Pancreas (tissue), 10 donors: ENCODE data around the gene ANO7. TPM values are rescaled to one million over a fixed set of nuclear protein-coding genes. Genes with fewer than 3 reads are reported as not detected.

ENCODE experiments used
- ATAC-seq, 4 donors: fragments of 200-7000 bp; cut with Tn5 transposase; one replicate each; pipeline versions ENCODE4 v1.8.0 to v1.9.1; 2020; ENCODE audit warnings: mild to moderate bottlenecking in 4 of 4, moderate library complexity in 4 of 4
- DNase-seq, 6 donors: peaks; one replicate each; pipeline ENCODE4 v3.0.0-alpha.2; 2020
- FAIRE-seq: peaks from 2 replicates; lab custom pipeline; 2012; peaks lifted over from hg19 to GRCh38; lab: Jason Lieb, UNC
- H3K27ac ChIP-seq, 4 donors: fragments of 200-600 bp; sonication (generic); 1 replicate in 3 of 4; 2 replicates in 1 of 4; pipeline versions ENCODE4 v1.5.0 to v1.8.0; 2020
- H3K27me3 ChIP-seq, 4 donors: fragments of 200-600 bp; one replicate each; pipeline ENCODE4 v1.8.0; 2021
- H3K36me3 ChIP-seq, 3 donors: fragments of 200-600 bp; sonication (generic) in 1 of 3; one replicate each; pipeline versions ENCODE4 v1.5.0 to v1.8.0; 2020 to 2021
- H3K4me1 ChIP-seq, 3 donors: fragments of 200-600 bp; one replicate each; pipeline ENCODE4 v1.8.0; 2021
- H3K4me3 ChIP-seq, 4 donors: fragments of 200-600 bp; sonication (generic) in 2 of 4; one replicate each; pipeline versions ENCODE4 v1.5.0 to v1.8.0; 2020 to 2021
- H3K9me3 ChIP-seq, 4 donors: fragments of 200-600 bp; one replicate each; pipeline ENCODE4 v1.8.0; 2021
- WGBS, 2 donors: extraction: QIAGEN DNeasy Blood & Tissue Kit; methylation state at CpG; one replicate each; pipeline ENCODE4 v1.1.7; 2013; 5-methylcytosine and 5-hydroxymethylcytosine counted together
- intact Hi-C, 3 donors: fragments of 100-400 bp; cut with DNase I; formaldehyde crosslinking; loops; one replicate each; pipeline versions ENCODE4 v1.11.1 to v1.14.2; 2022
- polyA plus RNA-seq, 2 donors: library from polyadenylated mRNA; stranded (reverse); fragments of 200-250 nt; gene quantifications; one replicate each; pipeline ENCODE4 v1.2.3, GENCODE V29; 2013
- total RNA-seq, 6 donors: library from RNA; stranded (reverse); fragmentation: NEBNext Ultra II Directional in 4 of 6; extraction: Animal tissue kit (Norgen Biotek cat#: 25700) in 4 of 6; gene quantifications; one replicate each; pipeline versions ENCODE4 v1.2.1 to v1.2.4, GENCODE V29; 2021 to 2023
- TF ChIP-seq, protein P1 (sequence below), 4 donors: fragments of 200-600 bp; sonication (generic) in 3 of 4; IDR thresholded peaks; one replicate each; pipeline versions ENCODE4 v1.5.0 to v1.8.0; 2021; ENCODE audit warnings: antibody characterized with exemption in 4 of 4
- donor health status: healthy with polysubstance abuse.
- donor health status: DM: no; HTN: no; CAD: no; lungs with moderate emphysema.
- donor health status: DM: no; HTN: no; CAD: no.
- donor health status: control.
- donor health status: control.
- donor health status: Bipolar disorder and iron deficiency.
- donor health status: DM: yes; HTN: yes; CAD: no.
- donor health status: DM: no; HTN: no; CAD: no.
- donor health status: DM: no; HTN: no; CAD: no.
- donor health status: DM: yes; HTN: yes; CAD: no.

Gene ANO7
- total and polyA plus RNA-seq, 8 donors, result 0.66 to 1.8 (median 1.1) TPM

DNA sequence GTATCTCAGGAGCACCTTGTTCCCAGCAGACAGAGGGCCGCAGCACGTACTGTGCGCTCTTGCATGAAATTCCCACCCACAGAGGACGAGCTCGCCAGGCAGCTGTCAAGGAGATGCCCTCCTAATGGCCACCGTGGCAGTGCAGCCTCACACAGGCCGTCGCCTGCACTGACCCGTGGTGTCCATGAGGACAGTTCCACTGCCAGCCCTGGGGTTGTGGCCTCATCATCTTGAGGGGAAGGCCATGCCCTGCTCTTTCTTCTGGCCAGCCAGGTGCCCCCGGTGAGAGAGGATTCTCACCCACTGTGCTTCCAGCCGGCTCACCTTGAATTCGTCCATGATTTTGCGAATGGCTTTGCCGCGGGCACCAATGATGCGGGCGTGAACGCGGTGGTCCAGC is 42.0 kb downstream of the ANO7 start:
- Histone ChIP-seq H3K4me1 (no peaks in the 10 kb centered on the region), H3K36me3 (peaks cover 16 to 88% (median 75%) of the 10 kb centered on the region in 3 donors), H3K27me3 (no peaks in the 10 kb centered on the region), H3K27ac (no peak overlapping the region), H3K9me3 (no peaks in the 10 kb centered on the region), H3K4me3 (no peak overlapping the region)
- intact Hi-C loops, result no loop called here
- FAIRE-seq (no peak), DNase-seq (peak in 2 of 6 donors; percentile 51 to 64), ATAC-seq (peak in 3 of 4 donors; percentile 10 to 65 (median 52))
- TF ChIP-seq, protein P1, sequence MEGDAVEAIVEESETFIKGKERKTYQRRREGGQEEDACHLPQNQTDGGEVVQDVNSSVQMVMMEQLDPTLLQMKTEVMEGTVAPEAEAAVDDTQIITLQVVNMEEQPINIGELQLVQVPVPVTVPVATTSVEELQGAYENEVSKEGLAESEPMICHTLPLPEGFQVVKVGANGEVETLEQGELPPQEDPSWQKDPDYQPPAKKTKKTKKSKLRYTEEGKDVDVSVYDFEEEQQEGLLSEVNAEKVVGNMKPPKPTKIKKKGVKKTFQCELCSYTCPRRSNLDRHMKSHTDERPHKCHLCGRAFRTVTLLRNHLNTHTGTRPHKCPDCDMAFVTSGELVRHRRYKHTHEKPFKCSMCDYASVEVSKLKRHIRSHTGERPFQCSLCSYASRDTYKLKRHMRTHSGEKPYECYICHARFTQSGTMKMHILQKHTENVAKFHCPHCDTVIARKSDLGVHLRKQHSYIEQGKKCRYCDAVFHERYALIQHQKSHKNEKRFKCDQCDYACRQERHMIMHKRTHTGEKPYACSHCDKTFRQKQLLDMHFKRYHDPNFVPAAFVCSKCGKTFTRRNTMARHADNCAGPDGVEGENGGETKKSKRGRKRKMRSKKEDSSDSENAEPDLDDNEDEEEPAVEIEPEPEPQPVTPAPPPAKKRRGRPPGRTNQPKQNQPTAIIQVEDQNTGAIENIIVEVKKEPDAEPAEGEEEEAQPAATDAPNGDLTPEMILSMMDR (IDR thresholded peaks at IDR 0.05), result no peak
- 90% methylated on average over 19 of the region's 19 CpGs for WGBS, 2 donors

GRCh38 chr2:241232736-241233575 is 44.5 kb downstream of the ANO7 start:
- no peaks in the 10 kb centered on the region for H3K27me3 ChIP-seq
- intact Hi-C loops, result no loop called here
- TF ChIP-seq, protein P1 (IDR thresholded peaks at IDR 0.05), result no peak
- ATAC-seq (no peak), DNase-seq (peak in 1 of 6 donors; percentile 42), FAIRE-seq (no peak)
- H3K36me3 ChIP-seq, result peaks cover 16 to 98% (median 90%) of the 10 kb centered on the region in 3 donors
- H3K9me3 ChIP-seq, result no peaks in the 10 kb centered on the region
- H3K27ac ChIP-seq, result no peak overlapping the region
- H3K4me3 ChIP-seq, result no peak overlapping the region
- no peaks in the 10 kb centered on the region for H3K4me1 ChIP-seq
- 82 to 85% methylated on average over 13 of the region's 13 CpGs for WGBS, 2 donors

- FAIRE-seq (no peak), DNase-seq (peak in 2 of 6 donors; percentile 31 to 32), ATAC-seq (no peak)
- TF ChIP-seq, protein P1 (IDR thresholded peaks at IDR 0.05), result no peak
- WGBS, 2 donors, result 83 to 84% methylated on average over 21 of the region's 21 CpGs
- H3K9me3 ChIP-seq, result no peaks in the 10 kb centered on the region
- no peak overlapping the region for H3K4me3 ChIP-seq
- intact Hi-C loops, result no loop called here
- H3K4me1 ChIP-seq, result no peaks in the 10 kb centered on the region
- no peak overlapping the region for H3K27ac ChIP-seq
- H3K36me3 ChIP-seq, result peaks cover 16 to 98% (median 90%) of the 10 kb centered on the region in 3 donors
- no peaks in the 10 kb centered on the region for H3K27me3 ChIP-seq
These were observed 45.8 kb downstream of the ANO7 start for GRCh38 chr2:241234066-241234790.

GRCh38 chr2:241234962-241235740 is 46.7 kb downstream of the ANO7 start:
- DNase-seq, result peak in 2 of 6 donors; percentile 38 to 48
- Histone ChIP-seq H3K27ac (no peak overlapping the region), H3K4me1 (no peaks in the 10 kb centered on the region), H3K27me3 (no peaks in the 10 kb centered on the region), H3K4me3 (no peak overlapping the region), H3K9me3 (no peaks in the 10 kb centered on the region), H3K36me3 (peaks cover 12 to 98% (median 90%) of the 10 kb centered on the region in 3 donors)
- TF ChIP-seq, protein P1 (IDR thresholded peaks at IDR 0.05), result no peak
- no peak for ATAC-seq
- WGBS, 2 donors, result 87 to 89% methylated on average over 26 of the region's 26 CpGs
- intact Hi-C loops, result no loop called here
- no peak for FAIRE-seq
